HuH-7.5 (cell line): Measurements from ENCODE around the gene CD82.
"Not testable (repeated sequence)": the region's sequence is repeated elsewhere in the genome, so short reads cannot be mapped to it uniquely, and the experiment has no call there.

Source experiments
- DNase-seq: peaks from one replicate; pipeline ENCODE4 v3.0.0; 2011; ENCODE audit warnings: low spot score

The CD82 gene

GRCh38 chr11:44533921-44534711 is 31.3 kb upstream of the CD82 start:
- no peak for DNase-seq

DNA sequence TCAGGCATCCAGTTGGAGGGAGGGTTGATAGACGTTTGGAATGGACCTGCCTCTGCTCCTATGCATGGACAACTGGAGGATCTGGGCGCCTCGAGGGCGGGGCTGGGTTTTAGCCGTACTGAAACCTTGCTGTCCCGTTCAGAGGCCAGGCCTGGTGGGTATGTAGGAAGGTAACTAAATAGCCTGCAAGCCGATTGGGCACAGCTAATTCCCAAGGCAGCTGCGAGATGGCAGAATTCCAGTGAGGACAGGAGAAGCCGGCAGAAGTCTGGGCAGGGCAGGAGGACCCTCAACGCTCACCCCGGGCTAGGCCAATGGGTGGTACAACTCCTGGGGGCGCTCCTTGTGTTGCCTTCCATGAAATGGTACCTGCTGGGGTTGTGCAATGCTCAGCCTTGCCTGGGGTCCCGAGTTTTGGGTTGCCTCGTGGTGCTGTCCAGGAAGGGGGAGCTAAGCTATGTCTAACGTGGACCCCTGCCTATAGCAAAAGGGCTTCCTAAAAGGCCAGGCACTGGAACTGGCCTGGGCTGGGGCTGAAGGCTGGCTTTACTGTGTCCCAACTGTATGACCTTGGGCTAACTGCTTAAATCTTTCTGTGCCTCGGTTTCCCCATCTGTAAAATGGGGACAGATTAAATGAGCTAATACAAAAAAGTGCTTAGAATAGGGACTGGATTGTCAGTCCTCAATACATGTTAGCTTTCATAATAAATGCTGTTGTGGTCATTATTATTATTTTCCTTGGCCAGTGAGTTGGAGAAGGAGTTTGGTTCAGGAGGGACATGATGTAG is 30.1 kb upstream of the CD82 start:
- DNase-seq = no peak

GRCh38 chr11:44536788-44537516 is 28.5 kb upstream of the CD82 start:
- DNase-seq = no peak

GRCh38 chr11:44537679-44538078 is 27.8 kb upstream of the CD82 start:
- no peak for DNase-seq

DNA sequence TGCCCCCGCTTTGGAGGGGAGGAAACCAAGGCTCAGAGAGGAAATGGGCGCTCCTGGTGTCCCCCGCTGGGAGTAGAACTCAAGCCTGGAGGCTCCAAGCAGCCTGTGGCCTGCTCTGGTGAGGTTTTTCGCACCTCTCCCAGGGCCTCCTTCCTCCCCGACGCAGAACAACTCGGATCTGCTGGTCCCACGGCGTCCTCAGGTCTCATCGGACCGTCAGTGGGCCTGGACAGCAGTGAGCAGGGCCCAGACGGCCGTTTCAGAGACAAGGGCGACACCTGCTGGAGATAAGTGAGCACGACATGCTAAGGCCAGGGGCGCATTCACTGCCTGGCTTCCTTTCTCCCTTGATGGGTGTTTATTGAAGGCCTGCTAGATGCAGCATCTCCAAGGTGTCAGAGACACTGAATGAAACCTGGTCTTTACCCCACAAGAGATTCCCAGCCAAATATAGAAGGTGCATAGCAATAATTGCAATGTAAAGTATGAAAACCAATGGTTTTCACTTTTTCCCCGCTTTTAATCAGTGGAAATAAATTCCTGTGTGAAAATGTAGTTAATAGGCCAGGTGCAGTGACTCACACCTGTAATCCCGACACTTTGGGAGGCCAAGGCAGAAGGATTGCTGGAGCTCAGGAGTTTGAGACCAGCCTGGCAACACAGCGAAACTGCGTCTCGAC is 26.9 kb upstream of the CD82 start:
- DNase-seq = peak; percentile 77

DNA sequence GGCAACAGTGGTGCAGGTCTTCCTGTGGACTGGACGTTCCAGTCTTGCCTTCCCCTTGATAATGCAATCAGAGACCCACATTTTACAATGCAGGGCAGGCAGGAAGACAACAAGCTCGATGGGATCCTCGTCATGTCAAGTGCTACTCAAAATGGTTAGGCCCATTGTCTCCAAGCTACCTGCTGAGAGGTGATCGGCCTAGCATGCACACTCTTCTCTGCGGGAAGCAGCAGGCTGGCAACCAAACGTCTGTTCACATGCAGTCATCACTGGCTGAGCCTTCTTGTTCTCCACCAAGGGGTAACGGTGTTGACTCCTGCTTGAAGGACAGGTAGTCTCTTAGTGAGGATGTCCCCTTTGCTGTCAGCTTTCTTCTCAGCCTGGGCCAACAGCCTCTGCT is 25.5 kb upstream of the CD82 start:
- no peak for DNase-seq

DNA sequence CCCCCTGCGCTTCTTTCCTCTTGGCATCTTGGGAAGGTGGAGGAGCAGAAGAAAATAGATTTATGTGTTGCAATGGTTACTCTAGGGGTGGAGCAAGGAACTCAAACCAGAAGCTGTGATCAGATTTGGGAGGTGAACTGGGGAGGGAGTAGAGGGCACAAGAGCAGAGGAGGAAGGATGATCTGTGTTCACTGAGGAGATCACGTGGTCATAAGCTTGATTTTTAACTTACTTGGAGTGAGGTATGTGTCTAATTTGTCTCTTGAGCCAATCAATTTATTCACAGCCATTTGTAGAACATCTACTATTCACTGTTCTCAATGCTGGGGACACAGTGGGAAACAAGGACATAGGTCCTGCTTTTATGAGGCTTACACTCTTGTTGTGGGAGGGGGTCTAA is 24.8 kb upstream of the CD82 start:
- no peak for DNase-seq

DNA sequence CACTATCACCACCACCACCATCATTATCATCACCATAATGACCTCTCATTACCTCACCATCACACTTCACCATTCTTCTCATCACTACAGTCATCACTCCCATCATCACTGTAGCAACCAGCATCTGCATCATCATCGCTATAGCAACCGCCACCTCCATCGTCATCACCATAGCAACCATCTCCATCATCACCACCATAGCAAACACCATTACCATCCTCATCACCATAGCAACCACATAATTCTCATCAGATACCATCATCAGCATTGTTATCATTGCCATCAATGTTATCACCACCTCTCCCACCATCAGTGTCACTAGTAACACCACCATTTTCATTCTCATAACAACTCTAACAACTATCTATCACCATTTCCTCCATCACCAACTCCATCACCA is 23.1 kb upstream of the CD82 start:
- DNase-seq = no peak

DNA sequence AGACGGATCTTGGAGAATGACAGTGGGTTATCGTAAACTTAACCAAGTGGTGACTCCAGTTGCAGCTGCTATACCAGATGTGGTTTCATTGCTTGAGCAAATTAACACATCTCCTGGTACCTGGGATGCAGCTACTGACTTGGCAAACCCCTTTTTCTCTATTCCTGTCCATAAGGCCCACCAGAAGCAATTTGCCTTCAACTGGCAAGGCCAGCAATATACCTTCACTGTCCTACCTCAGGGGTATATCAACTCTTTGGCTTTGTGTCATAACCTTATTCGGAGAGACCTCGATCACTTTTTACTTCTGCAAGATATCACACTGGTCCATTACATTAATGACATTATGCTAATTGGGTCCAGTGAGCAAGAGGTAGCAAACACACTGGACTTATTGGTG is 18.5 kb upstream of the CD82 start:
- not testable (repeated sequence) for DNase-seq

DNA sequence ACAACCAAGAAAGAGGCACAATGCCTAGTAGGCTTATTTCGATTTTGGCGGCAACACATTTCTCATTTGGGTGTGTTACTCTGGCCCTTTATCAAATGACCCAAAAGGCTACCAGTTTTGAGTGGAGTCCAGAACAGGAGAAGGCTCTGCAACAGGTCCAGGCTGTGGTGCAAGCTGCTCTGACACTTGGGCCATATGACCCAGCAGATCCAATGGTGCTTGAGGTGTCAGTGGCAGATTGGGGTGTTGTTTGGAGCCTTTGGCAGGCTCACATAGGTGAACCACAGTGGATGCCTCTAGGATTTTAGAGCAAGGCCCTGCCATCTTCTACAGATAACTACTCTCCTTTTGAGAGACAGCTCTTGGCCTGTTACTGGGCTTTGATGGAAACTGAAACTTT is 17.9 kb upstream of the CD82 start:
- DNase-seq = not testable (repeated sequence)

GRCh38 chr11:44548032-44548695 is 17.3 kb upstream of the CD82 start:
- no peak for DNase-seq

GRCh38 chr11:44548961-44549749 is 16.3 kb upstream of the CD82 start:
- not testable (repeated sequence) for DNase-seq

DNA sequence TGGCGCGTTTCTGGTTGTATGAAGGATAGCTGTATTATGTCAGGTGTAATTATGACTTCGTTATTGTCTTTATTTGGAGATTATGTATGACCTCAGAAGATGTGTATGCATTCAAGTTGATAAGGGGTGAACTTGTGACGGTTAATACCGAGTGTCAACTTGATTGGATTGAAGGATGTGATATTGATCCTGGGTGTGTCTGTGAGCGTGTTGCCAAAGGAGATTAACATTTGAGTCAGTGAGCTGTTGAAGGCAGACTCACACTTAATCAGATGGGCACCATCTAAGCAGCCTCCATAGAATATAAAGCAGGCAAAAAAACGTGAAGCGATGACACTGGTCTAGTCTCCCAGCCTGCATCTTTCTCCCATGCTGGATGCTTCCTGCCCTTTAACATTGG is 15.3 kb upstream of the CD82 start:
- DNase-seq = no peak

DNA sequence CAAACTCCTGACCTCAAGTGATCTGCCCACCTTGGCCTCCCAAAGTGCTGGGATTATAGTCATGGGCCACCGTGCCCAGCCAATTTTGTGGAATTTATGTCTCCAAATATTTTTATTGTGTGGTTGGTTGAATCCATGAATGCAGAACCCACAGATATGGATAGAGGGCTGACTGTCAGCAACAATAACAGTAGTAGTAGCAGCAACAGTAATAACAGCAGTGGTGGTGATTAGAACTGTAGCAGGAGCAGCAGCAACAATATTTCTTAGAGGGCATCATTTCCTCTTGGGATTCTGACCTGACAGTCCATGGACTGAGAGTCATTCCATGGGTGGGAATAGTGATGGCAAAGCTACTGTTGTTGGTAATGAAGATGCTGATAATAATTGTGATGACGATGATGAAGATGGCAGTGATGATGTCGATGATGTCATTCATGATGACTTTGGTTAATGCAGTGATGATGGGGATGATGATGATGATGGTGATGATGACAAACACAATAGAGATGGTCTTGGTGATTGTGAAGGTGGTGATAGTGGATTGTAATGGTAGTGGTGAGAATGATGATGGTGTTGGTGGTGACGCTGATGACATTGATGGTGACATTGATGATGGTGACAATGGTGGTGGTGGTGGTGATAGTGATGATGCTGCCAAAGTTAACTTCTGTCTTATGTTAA is 13.9 kb upstream of the CD82 start:
- no peak for DNase-seq

DNA sequence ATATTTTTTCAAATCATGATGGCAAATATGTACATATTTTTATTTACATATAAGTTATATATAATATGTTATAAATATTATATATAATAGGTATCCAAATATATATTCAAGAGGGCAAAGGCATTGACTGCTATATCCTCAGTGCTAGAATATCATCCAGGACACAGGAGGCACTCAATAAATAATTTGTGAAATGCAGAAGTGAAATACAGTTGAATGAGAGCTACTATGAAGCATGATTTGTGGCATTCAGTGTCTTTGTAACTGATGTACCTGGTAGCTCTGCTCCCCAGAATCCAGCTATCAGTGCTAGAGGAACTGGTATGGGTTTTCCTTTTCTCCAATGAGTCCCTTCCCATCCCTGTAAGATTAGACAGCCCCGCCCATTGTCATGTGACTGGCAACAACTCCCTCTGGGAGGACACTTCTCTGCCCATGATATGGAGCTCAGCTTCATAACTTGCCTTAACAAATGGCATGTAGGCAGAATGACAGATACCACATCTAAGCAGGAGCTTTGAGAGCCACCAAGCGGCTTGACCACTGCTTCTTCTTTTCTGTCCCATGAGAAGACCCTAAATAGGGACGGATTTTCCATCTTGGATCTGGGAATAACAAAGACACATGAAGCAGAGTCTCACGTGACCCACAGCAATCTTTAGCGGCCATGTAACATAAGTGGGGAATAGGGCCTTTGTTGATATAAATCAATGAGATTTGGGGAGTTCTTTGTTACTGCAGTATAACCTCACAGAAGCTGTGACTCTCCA is 10.2 kb upstream of the CD82 start:
- no peak for DNase-seq

GRCh38 chr11:44556735-44557409 is 8.6 kb upstream of the CD82 start:
- no peak for DNase-seq

GRCh38 chr11:44557464-44557863 is 8.0 kb upstream of the CD82 start:
- no peak for DNase-seq

DNA sequence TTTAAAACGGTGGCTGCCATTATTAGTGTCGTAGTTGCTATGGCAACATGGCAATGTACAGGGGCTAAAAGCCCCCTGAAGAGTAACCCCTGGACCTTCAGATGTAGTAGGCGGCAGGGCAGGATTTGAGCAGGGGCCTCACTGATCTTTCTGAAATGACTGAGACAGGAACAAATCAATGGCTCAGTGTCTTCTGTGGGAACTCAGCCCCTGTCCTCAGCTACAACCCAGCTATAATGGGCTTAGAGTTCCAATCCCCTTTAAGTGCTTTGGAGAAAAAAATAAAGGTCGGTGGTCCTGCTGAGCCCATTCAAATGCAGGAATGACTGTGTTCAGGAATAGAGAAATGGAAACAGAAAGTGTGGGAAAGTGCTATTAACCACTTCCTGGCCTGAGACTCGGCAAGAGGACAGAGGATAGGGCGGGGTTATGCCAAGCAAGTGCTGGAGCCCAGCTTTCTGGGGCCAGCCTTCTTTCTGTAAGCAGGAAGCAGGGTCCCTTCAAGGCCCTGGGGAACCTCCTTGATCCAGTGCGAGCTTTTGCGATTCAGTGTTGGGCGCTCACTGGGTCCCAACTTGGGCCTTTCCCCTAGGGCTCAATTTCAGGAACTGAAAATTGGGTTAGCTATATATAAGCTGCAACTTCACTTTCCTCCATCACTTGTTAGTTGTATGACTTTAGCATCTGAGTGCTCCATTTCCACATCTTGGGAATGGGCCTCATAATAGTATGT is 6.1 kb upstream of the CD82 start:
- no peak for DNase-seq
